ENCODE data around the gene PSG1.
A peak's percentile ranks its signal among the peaks of the same experiment; 100 is the strongest.

GRCh38 chr19:42831221-42832019 lies 48.1 kb downstream of the PSG1 start:
- peak in 2 of 3 experiments; percentile 18; a peak in 1 of 6 replicates for TF ChIP-seq CTCF (IDR thresholded peaks at IDR 0.05 in 2 of 3, conservative IDR thresholded peaks at IDR 0.05 in 1 of 3; ENCODE audit: borderline replicate concordance in 1 of 3, insufficient read depth in 1 of 3, low read depth in 2 of 3, low read length in 2 of 3)
- TF ChIP-seq ZBTB33 (IDR thresholded peaks at IDR 0.05; ENCODE audit: extremely low read depth, insufficient replicate concordance, low read length) = no peak
- no peak for TF ChIP-seq POLR2A (IDR thresholded peaks at IDR 0.05; ENCODE audit: borderline replicate concordance, extremely low read depth, insufficient read depth, insufficient read length)
- TF ChIP-seq EZH2 (IDR thresholded peaks at IDR 0.05) = no peak
- TF ChIP-seq ZFX (IDR thresholded peaks at IDR 0.05) = no peak
- TF ChIP-seq SP1 (IDR thresholded peaks at IDR 0.05; ENCODE audit: low read depth) = no peak
- TF ChIP-seq REST (IDR thresholded peaks at IDR 0.05; ENCODE audit: low read depth) = no peak
- TF ChIP-seq POLR2AphosphoS5 (IDR thresholded peaks at IDR 0.05; ENCODE audit: low read depth, low read length) = no peak
- TF ChIP-seq ZNF274 (IDR thresholded peaks at IDR 0.05; ENCODE audit: low read depth, low read length) = no peak
- no peak for TF ChIP-seq EZH2phosphoT487 (IDR thresholded peaks at IDR 0.05; ENCODE audit: borderline replicate concordance)

All from HCT116 (cell line).